Adrenal gland (tissue), 12 donors: ENCODE data around the gene ENPP5. TPM values are rescaled to one million over a fixed set of nuclear protein-coding genes. Genes with fewer than 3 reads are reported as not detected.
"Not testable (repeated sequence)": the region's sequence is repeated elsewhere in the genome, so short reads cannot be mapped to it uniquely, and the experiment has no call there.

Experiments
- DNase-seq, 7 donors: peaks; one replicate each; pipeline ENCODE4 v3.0.0-alpha.2; 2019 to 2020
- H3K27ac ChIP-seq, 5 donors: fragments of 200-600 bp; sonication (generic) in 4 of 5; 1 replicate in 3 of 5; 2 replicates in 2 of 5; pipeline versions ENCODE4 v1.5.1 to v1.8.0; 2016 to 2020; ENCODE audit warnings: mild to moderate bottlenecking in 1 of 5
- H3K27me3 ChIP-seq: fragments of 200-600 bp; 2 replicates; pipeline ENCODE4 v1.8.0; 2021
- H3K36me3 ChIP-seq, 2 donors: fragments of 200-600 bp; replicated peaks in 1 of 2; 1 replicate in 1 of 2; 2 replicates in 1 of 2; pipeline versions ENCODE4 v1.5.1 to v1.8.0; 2018 to 2022
- H3K4me1 ChIP-seq, 2 donors: fragments of 200-600 bp; replicated peaks in 1 of 2; 1 replicate in 1 of 2; 2 replicates in 1 of 2; pipeline versions ENCODE4 v1.5.1 to v1.8.0; 2018 to 2021
- H3K4me3 ChIP-seq, 4 donors: fragments of 200-600 bp; sonication (generic) in 3 of 4; one replicate each; pipeline ENCODE4 v1.5.1; 2016 to 2018
- H3K9me3 ChIP-seq, 3 donors: fragments of 200-600 bp; sonication (generic) in 1 of 3; replicated peaks in 1 of 3; 1 replicate in 2 of 3; 2 replicates in 1 of 3; pipeline versions ENCODE4 v1.5.1 to v1.8.0; 2016 to 2021
- CTCF ChIP-seq, 6 experiments: fragments of 450-650 bp in 4 of 6; fragments of 200-600 bp in 2 of 6; sonication (generic) in 1 of 6; IDR thresholded peaks; 1 replicate in 5 of 6; 2 replicates in 1 of 6; pipeline versions ENCODE4 v1.5.1 to v1.8.0; 2016 to 2021; ENCODE audit warnings: antibody characterized with exemption in 6 of 6, mild to moderate bottlenecking in 2 of 6, moderate library complexity in 1 of 6
- POLR2A ChIP-seq, 2 donors: fragments of 450-650 bp; IDR thresholded peaks; one replicate each; pipeline ENCODE4 v1.6.1; 2017; ENCODE audit warnings: antibody characterized with exemption in 2 of 2, mild to moderate bottlenecking in 2 of 2, moderate library complexity in 1 of 2
- WGBS, 4 donors: extraction: QIAGEN DNeasy Blood & Tissue Kit in 2 of 4; methylation state at CpG; one replicate each; pipeline versions ENCODE4 v1.1.5 to v1.1.7; 2013 to 2017; 5-methylcytosine and 5-hydroxymethylcytosine counted together
- intact Hi-C, 2 donors: fragments of 100-400 bp; cut with DNase I; formaldehyde crosslinking; loops; one replicate each; pipeline versions ENCODE4 v1.14.1 to v1.15.0; 2022 to 2023
- polyA plus RNA-seq, 3 donors: library from polyadenylated mRNA; stranded (reverse); fragments of 200-250 nt in 2 of 3; fragments of 350-450 nt in 1 of 3; fragmentation: Illumina TruSeq in 1 of 3; extraction: RNeasy Lipid Tissue Mini Kit (QIAGEN cat#74804) in 1 of 3; gene quantifications; one replicate each; pipeline ENCODE4 v1.2.3, GENCODE V29; 2013 to 2014
- total RNA-seq, 9 donors: library from RNA; depleted of rRNA in 4 of 9; stranded (reverse); fragments of >200 nt in 4 of 9; fragments of 120-200 nt in 1 of 9; fragmentation: NEBNext Ultra II Directional in 1 of 9; extraction: Animal tissue kit (Norgen Biotek cat#: 25700) in 1 of 9; gene quantifications; one replicate each; pipeline versions ENCODE4 v1.1.0 to v1.2.4, GENCODE V29; 2013 to 2023
- donor health status: healthy with polysubstance abuse.
- donor health status: Bipolar disorder and iron deficiency.
- donor health status: DM: yes; HTN: yes; CAD: no.
- donor health status: DM: no; HTN: no; CAD: no.
- donor health status: DM: no; HTN: no; CAD: no.
- donor health status: DM: yes; HTN: yes; CAD: no.

Gene ENPP5
- total and polyA plus RNA-seq, 12 donors = 2.2 to 25.7 (median 9.2) TPM

GRCh38 chr6:46129629-46130511 is 40.9 kb downstream of the ENPP5 start, which contains the start of gene ENPP4:
Gene ENPP4, plus strand, starts transcription at chr6:46129989. Its CDS starts 9,595 bp downstream, at chr6:46139584.
- Histone ChIP-seq H3K27ac (peak within 1 kb of the TSS in 3 of 5 donors; percentile 33 to 67 (median 62)), H3K4me3 (peak within 1 kb of the TSS; percentile 33 to 85 (median 67)), H3K4me1 (peaks cover 3 to 11% of the 10 kb centered on the region in 2 donors), H3K36me3 (no peaks in the 10 kb centered on the region), H3K9me3 (no peaks in the 10 kb centered on the region), H3K27me3 (no peaks in the 10 kb centered on the region)
- intact Hi-C loops = no loop called here
- TF ChIP-seq CTCF (IDR thresholded peaks at IDR 0.05) = peak in 1 of 6 experiments; percentile 15
- peak; percentile 77 to 80 for TF ChIP-seq POLR2A (IDR thresholded peaks at IDR 0.05)
- peak; percentile 85 to 96 (median 90) for DNase-seq
- WGBS, 4 donors = 1 to 2% (median 1%) methylated on average over 20 to 61 of the region's 61 CpGs

DNA sequence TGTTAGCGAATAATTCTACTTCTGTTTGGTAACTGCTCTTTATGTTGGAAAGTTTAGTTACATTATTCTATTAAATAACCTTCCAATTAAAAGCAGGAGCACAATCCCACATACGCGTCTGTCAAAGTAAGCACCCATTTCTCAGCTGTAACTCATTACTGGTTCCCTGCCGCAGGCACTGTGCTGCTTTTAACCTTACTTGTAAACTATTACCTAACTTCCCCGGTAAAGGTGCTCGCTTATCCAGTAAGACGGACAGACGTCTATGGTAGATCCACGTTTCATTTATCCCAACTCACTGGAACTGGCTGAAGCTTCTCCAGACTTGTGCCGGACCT is 41.5 kb downstream of the ENPP5 start:
- Histone ChIP-seq H3K4me1 (peaks cover 3 to 11% of the 10 kb centered on the region in 2 donors), H3K4me3 (peak overlapping the region; percentile 33 to 85 (median 67)), H3K9me3 (no peaks in the 10 kb centered on the region), H3K27ac (peak overlapping the region in 2 of 5 donors; percentile 62 to 67), H3K36me3 (no peaks in the 10 kb centered on the region), H3K27me3 (no peaks in the 10 kb centered on the region)
- WGBS, 4 donors = 2 to 8% (median 5%) methylated on average over 10 of the region's 10 CpGs
- no peak for DNase-seq
- intact Hi-C loops = no loop called here
- TF ChIP-seq POLR2A (IDR thresholded peaks at IDR 0.05) (no peak), CTCF (IDR thresholded peaks at IDR 0.05) (no peak)

DNA sequence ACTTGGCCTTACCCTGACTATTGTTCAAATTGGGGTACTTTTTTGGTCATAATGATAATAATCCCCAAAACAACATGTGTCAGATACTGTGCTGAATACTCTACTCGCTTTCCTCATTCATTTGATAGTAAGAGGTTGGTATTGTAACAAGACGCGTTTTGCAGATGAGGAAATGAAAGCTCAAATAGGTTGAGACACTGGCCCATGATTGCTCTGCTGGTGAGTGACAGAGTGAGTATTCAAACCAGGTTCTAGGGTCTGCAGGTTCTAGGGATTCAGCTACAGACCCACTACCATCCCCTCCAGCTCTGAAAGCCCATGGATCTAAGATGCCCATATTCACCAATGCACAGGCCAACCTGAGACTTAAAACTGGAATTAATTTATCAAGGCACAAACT is 42.3 kb downstream of the ENPP5 start:
- intact Hi-C loops = no loop called here
- DNase-seq = no peak
- Histone ChIP-seq H3K27me3 (no peaks in the 10 kb centered on the region), H3K27ac (no peak overlapping the region), H3K9me3 (no peaks in the 10 kb centered on the region), H3K4me3 (no peak overlapping the region), H3K4me1 (peaks cover 3 to 11% of the 10 kb centered on the region in 2 donors), H3K36me3 (no peaks in the 10 kb centered on the region)
- 71 to 76% (median 75%) methylated on average over 3 of the region's 3 CpGs for WGBS, 4 donors
- TF ChIP-seq POLR2A (IDR thresholded peaks at IDR 0.05) (no peak), CTCF (IDR thresholded peaks at IDR 0.05) (no peak)

DNA sequence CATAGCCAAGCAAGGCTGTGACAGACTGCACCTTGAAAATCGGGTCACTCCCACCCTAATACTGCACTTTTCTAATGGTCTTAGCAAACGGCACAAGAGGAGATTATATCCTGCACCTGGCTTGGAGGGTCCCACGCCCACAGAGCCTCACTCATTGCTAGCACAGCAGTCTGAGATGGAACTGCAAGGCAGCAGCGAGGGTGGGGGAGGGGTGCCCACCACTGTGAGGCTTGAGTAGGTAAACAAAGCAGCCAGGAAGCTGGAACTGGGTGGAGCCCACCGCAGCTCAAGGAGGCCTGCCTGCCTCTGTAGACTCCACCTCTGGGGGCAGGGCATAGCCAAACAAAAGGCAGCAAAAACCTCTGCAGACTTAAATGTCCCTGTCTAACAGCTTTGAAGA is 51.1 kb downstream of the ENPP5 start:
- 42 to 80% (median 65%) methylated on average over 2 to 5 of the region's 5 CpGs for WGBS, 4 donors
- intact Hi-C loops = not testable (repeated sequence)

More for the DNA sequence above, 51.1 kb downstream of the ENPP5 start:
- H3K4me1 ChIP-seq, H3K36me3 ChIP-seq, DNase-seq, H3K9me3 ChIP-seq, H3K27me3 ChIP-seq, H3K27ac ChIP-seq, H3K4me3 ChIP-seq: not testable (repeated sequence)
